Stimulated activated CD8-positive, alpha-beta memory T cell treated with anti-CD3 and anti-CD28 coated beads, Interleukin-12 subunit alpha, Interleukin-12 subunit beta, amount 100 ng/mL, for 1 hour (primary cell): Measurements from ENCODE around the gene GJC1.

ENCODE experiments used
- DNase-seq: peaks from one replicate; pipeline ENCODE4 v3.0.0-alpha.2; 2020; ENCODE audit warnings: low read depth

Gene GJC1

GRCh38 chr17:44829523-44830358 is at the start of gene GJC1:
TSS of gene GJC1 (minus strand) at chr17:44830287. CDS start at chr17:44805817, 24,470 bp downstream.
- no peak for DNase-seq

- DNase-seq = no peak
Measured at GRCh38 chr17:44879376-44879775, 49.3 kb upstream of the GJC1 start.

- no peak for DNase-seq
Measured at GRCh38 chr17:44878627-44879221, 48.6 kb upstream of the GJC1 start.

- DNase-seq = no peak
Measured at GRCh38 chr17:44877121-44877520, 47.0 kb upstream of the GJC1 start.

- DNase-seq = no peak
Measured at GRCh38 chr17:44875761-44876160, 45.7 kb upstream of the GJC1 start.

DNA sequence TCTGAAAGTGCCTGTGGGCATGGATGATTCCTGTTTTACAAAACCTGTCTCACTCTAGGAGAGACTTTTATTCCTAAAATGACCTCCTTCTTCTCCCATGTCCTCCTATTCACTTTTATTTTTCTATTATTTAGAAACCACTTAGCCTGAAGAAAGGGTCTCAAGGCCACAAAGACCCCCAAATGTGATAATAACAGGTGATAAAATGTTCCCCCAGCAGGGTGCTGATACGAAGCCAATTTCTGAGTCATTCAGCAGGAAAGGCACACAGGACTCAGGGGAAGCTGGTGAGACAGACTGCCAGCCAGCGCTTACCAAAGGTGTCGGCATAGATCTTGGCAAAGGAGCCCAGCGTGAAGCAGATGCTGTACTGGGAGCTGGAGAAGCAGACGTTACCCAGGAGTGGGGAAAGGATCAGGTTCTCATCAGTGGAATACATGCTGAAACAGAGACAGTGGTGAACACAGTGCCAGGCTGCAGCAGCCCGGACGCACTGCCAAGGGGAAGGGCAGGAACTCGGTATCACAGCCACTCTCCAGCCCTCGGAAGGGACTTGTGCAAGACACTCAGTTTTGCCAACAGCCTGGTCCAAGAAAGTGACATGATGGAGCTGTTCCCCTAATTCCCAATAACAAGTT is 42.2 kb upstream of the GJC1 start:
- DNase-seq = no peak

- DNase-seq = no peak
Measured at GRCh38 chr17:44871556-44871955, 41.5 kb upstream of the GJC1 start.

DNA sequence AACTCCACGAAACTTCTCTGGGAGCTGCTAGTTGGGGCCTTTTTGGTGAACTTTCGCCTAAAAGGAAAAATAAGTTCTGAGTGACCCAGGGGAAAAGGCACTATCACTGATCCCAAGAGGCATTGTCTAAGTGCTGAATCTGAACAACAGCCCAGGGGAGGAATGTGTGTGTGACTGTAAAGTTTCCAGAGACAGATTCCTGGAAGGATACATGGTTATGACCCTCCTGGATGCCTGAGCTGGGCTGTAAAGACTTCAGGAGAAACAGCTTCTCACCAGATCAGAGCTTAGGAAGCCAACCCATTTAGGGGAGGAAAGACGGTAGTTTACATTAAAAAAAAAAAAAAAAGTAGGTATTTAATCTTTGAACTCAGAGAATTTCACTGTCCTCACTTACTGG is 37.8 kb upstream of the GJC1 start:
- no peak for DNase-seq

- DNase-seq = no peak
Measured at GRCh38 chr17:44865931-44866330, 35.8 kb upstream of the GJC1 start.

GRCh38 chr17:44865231-44865660 is 35.2 kb upstream of the GJC1 start:
- DNase-seq = peak; percentile 64

- no peak for DNase-seq
Measured at GRCh38 chr17:44864831-44865230, 34.7 kb upstream of the GJC1 start.

DNA sequence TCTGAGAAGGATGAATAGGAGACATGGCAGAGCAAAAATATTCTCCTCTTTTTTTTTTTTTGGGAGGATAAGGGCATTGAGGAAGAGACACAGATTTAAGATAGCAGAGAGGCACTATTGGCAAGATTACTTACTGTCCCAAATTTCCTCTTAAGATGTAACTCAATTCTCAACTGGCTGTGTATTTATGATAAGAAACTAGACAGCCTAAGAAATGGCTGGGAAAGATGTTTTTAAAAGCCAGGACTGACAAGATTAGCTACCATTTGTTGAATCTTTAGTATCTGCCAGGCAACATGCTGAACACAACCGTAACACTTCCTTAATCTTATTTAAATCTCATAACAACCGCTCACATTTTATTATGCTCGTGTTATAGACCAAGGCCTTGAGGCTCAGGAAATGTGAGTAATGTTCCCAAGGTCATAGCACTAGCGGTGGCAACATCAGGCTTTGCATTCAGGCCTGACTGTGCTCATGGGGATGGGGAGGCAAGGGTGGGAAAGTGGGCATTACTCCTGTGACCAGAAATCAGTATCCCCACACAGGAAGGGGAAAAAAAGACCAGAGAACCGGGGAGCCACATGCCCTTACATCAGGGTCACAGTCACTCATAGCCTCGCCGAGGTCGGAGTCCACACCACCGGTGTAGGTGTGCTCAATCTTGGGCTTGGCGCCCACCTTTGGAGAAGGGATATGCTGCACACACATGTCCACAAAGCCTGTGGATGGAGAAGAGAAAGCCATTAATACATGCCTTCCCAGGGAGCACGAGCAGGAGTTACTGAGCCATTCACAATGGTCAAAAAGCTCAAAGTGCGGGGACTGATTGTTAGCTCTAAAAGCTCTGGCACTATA is 33.2 kb upstream of the GJC1 start:
- DNase-seq = no peak

- DNase-seq = no peak
Measured at GRCh38 chr17:44862278-44862914, 32.3 kb upstream of the GJC1 start.

GRCh38 chr17:44859701-44860100 is 29.6 kb upstream of the GJC1 start:
- DNase-seq = no peak

DNA sequence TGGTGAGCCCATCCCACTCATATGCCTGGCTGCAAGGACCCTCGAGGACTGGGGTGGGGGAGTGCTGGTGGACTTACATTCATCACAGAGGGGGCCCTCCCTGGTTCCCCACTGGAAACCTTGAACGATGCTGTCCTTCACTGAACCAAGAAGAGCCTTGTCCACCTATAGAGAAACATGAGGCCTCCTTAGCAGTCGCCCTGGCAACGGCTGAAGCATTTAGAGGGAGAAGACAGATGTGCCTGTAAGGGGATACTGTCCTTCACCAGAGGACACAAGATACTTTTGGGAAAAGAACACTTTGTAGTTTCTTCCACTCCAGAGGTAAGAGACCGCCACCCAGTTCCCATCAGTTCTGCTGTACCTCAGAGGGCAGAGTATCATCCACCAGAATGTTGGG is 24.1 kb upstream of the GJC1 start:
- DNase-seq = no peak

DNA sequence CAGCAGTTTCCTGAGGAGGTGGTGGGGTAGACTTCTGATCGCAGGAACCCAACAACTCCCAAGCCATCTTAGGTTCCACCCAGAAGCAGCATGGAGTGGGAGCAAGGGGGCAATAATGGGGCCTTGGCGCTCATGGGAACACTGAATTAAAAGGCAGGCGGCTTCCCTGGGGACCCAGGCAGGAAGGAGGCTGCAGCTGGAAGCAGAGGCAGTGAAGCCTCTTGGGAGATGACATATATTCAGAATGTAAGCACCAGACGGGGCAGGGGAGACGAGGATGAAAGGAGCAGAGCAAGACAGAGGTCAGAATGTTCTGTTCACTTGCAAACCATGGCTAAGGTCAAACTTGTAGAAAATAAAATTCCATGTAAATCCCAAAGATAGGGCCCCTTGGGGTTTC is 20.5 kb upstream of the GJC1 start:
- DNase-seq = no peak

- no peak for DNase-seq
Measured at GRCh38 chr17:44850025-44850424, 19.9 kb upstream of the GJC1 start.

DNA sequence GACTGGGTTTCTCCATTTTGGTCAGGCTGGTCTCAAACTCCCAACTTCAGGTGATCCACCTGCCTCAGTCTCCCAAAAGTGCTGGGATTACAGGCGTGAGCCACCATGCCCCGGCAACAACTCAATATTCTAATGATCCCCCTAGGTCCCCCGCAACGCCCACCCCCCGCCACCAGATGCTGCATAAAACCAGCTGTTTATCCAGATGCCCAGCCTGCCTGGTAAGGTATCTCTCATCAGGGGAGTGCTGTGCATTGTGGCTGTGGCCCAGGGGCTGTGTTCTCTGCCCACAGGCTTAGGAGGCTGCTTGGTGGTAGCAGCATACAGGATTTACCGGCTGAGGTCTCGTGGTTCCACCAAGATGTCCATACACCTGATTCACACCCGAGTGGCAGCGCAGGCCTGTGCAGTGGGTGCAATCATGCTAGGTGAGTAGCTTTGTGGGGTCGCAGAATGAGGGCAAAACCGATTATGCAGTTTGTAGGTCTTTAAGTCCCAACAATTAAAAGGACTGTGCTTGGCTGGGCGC is 18.9 kb upstream of the GJC1 start:
- no peak for DNase-seq

DNA sequence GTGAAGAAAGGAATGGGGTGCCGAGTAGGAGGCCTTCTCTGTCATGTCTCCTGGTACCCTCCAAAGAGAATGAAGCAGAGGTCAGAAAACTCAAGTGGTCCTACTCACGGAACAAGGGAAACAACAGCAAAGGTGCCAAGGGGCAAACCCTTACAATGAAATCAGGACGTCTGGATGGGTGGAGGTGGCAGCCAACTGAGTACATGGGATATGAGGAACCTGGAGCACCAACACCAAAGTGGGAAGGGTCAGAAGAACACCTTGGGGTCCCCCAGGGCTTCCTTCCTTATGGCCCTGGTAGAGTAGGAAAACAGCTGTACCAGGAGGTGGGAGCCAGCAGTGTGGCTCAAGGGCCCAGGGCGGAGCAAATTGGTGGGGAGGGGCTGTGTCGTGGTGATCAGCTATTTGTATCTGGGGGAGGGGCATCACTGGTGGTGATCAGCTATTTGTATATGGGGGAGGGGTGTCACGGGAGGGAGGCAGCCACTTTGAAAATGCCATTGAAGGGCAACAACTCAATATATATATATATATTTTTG is 18.2 kb upstream of the GJC1 start:
- DNase-seq = no peak

DNA sequence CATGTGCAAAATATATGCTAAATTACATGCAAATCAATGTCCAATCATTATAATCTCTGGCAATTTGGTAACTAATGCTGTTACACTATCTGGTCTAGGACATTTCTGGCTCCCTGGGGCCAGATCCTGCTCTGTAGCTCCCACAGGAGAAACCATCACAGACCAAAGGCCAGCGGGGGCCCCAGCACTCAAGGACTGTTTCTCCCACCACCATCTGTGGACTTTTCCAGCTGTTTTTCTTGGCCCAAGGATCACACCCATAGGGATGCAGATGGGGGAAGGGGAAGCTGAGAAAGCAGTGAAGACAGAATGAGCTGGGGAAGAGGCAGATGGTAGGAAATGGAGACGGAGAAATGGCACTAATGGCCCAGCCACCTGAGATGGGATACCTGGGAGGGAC is 17.5 kb upstream of the GJC1 start, which contains the start of gene HIGD1B:
Gene HIGD1B, plus strand, starts transcription at position 298 of the 400 bp plus-strand sequence. CDS start 270 bp downstream, outside the sequence.
- no peak for DNase-seq

GRCh38 chr17:44846206-44846605 is 16.1 kb upstream of the GJC1 start:
- no peak for DNase-seq
